GM12892 (cell line): ENCODE measurements around the gene MYO10.

Experiments
- POLR2A ChIP-seq: IDR thresholded peaks from 2 replicates; pipeline ENCODE4 v1.6.1; 2011; ENCODE audit warnings: low read depth, low read length, control low read depth
- POLR2AphosphoS5 ChIP-seq: IDR thresholded peaks from 2 replicates; pipeline ENCODE4 v1.6.1; 2011; ENCODE audit warnings: low read depth, low read length, control low read depth
- TAF1 ChIP-seq: IDR thresholded peaks from 2 replicates; pipeline ENCODE4 v1.6.1; 2011; ENCODE audit warnings: low read depth, mild to moderate bottlenecking, control low read depth, low read length, borderline replicate concordance

DNA sequence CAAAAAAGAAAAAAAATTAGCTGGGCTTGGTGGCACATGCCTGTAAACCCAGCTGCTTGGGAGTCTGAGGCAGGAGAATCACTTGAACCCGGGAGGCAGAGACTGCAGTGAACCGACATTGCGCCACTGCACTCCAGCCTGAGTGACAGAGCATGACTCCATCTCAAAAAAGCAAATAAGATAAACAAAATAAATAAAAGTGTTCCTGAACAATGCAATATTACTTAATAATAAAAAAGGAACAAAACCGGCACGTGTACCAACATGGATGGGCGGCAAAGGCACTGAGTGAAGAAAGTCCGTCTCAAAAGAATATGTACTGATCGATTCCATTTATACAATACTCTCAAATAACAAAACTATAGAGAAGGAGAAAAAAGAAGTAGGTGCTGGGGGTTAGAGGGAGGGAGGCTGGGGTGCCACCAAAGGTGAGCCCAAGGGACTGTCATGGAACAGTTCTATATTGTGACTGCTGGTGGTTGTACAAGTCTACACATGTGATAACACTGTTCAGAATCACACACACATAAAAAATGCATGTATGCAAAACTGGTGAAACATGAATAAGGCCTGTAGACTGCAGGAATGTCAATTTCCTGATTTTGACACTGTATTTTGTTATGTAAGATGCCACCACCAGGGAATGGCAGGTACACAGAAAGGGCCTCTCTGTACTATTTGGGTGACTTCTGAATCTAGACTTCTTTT lies 15.8 kb downstream of the MYO10 start:
- TF ChIP-seq POLR2A (no peak), POLR2AphosphoS5 (no peak), TAF1 (no peak)
